ENCODE measurements around the gene BRICD5. TPM values are rescaled to one million over a fixed set of nuclear protein-coding genes. Genes with fewer than 3 reads are reported as not detected.
A peak's percentile ranks its signal among the peaks of the same experiment; 100 is the strongest.

Gene BRICD5
- total and polyA plus RNA-seq, 2 of the 13 experiments (the other 11 are each of a cell fraction or from before 2014, with no cell fraction given): 1.6 to 5.8 TPM

DNA sequence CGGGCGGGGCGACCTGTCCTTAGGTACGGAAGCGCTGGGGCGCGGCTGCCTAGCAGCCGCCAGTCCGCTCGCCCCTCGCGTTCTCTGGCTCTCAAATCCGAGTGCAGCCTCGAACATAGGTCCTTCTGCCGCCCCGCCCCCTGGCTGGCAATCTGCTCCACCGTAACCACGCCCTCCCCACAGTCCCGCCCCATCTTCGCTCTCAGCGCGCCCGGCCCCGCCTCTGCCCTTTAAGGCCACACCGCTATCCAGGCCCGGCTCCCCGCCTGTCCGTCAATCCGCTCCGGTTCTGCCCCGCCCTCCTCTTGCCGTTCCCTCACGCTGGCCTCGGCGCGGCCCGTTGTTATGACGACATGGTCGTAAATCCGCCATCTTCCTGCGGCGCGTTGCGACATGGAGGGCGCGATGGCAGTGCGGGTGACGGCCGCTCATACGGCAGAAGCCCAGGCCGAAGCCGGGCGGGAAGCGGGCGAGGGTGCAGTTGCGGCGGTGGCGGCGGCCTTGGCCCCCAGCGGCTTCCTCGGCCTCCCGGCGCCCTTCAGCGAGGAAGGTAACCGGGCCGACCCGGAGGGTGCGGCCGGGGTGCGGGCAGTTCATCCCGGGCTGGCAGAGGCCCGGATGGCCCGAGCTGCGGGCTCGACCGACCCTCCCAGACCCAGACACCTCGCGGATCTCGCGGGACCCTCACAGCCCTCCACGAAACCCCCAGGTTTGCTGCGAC, 12.7 kb upstream of the BRICD5 start, which contains the start of gene E4F1 (continued):
- TF ChIP-seq, protein P1, sequence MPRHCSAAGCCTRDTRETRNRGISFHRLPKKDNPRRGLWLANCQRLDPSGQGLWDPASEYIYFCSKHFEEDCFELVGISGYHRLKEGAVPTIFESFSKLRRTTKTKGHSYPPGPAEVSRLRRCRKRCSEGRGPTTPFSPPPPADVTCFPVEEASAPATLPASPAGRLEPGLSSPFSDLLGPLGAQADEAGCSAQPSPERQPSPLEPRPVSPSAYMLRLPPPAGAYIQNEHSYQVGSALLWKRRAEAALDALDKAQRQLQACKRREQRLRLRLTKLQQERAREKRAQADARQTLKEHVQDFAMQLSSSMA (CRISPR knock-in tag; IDR thresholded peaks at IDR 0.05): no peak
- TF ChIP-seq, protein P2, sequence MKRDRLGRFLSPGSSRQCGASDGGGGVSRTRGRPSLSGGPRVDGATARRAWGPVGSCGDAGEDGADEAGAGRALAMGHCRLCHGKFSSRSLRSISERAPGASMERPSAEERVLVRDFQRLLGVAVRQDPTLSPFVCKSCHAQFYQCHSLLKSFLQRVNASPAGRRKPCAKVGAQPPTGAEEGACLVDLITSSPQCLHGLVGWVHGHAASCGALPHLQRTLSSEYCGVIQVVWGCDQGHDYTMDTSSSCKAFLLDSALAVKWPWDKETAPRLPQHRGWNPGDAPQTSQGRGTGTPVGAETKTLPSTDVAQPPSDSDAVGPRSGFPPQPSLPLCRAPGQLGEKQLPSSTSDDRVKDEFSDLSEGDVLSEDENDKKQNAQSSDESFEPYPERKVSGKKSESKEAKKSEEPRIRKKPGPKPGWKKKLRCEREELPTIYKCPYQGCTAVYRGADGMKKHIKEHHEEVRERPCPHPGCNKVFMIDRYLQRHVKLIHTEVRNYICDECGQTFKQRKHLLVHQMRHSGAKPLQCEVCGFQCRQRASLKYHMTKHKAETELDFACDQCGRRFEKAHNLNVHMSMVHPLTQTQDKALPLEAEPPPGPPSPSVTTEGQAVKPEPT (CRISPR knock-in tag; IDR thresholded peaks at IDR 0.05; ENCODE audit: low read depth): no peak
- TF ChIP-seq RAD21 (CRISPR knock-in tag; IDR thresholded peaks at IDR 0.05): no peak
- TF ChIP-seq, protein P3, sequence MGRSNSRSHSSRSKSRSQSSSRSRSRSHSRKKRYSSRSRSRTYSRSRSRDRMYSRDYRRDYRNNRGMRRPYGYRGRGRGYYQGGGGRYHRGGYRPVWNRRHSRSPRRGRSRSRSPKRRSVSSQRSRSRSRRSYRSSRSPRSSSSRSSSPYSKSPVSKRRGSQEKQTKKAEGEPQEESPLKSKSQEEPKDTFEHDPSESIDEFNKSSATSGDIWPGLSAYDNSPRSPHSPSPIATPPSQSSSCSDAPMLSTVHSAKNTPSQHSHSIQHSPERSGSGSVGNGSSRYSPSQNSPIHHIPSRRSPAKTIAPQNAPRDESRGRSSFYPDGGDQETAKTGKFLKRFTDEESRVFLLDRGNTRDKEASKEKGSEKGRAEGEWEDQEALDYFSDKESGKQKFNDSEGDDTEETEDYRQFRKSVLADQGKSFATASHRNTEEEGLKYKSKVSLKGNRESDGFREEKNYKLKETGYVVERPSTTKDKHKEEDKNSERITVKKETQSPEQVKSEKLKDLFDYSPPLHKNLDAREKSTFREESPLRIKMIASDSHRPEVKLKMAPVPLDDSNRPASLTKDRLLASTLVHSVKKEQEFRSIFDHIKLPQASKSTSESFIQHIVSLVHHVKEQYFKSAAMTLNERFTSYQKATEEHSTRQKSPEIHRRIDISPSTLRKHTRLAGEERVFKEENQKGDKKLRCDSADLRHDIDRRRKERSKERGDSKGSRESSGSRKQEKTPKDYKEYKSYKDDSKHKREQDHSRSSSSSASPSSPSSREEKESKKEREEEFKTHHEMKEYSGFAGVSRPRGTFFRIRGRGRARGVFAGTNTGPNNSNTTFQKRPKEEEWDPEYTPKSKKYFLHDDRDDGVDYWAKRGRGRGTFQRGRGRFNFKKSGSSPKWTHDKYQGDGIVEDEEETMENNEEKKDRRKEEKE (IDR thresholded peaks at IDR 0.05): no peak
- TF ChIP-seq, protein P4, sequence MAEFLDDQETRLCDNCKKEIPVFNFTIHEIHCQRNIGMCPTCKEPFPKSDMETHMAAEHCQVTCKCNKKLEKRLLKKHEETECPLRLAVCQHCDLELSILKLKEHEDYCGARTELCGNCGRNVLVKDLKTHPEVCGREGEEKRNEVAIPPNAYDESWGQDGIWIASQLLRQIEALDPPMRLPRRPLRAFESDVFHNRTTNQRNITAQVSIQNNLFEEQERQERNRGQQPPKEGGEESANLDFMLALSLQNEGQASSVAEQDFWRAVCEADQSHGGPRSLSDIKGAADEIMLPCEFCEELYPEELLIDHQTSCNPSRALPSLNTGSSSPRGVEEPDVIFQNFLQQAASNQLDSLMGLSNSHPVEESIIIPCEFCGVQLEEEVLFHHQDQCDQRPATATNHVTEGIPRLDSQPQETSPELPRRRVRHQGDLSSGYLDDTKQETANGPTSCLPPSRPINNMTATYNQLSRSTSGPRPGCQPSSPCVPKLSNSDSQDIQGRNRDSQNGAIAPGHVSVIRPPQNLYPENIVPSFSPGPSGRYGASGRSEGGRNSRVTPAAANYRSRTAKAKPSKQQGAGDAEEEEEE (CRISPR knock-in tag; IDR thresholded peaks at IDR 0.05; ENCODE audit: borderline replicate concordance): no peak
- no peak for TF ChIP-seq ZNF678 (CRISPR knock-in tag; IDR thresholded peaks at IDR 0.05)
- no peak for TF ChIP-seq KAT2B (IDR thresholded peaks at IDR 0.05; ENCODE audit: borderline replicate concordance, low read depth, low read length)
- TF ChIP-seq PHF21A (CRISPR knock-in tag; IDR thresholded peaks at IDR 0.05): peak; percentile 69
- peak; percentile 78; the same call in 1 of the 2 replicates for TF ChIP-seq SRY (CRISPR knock-in tag; IDR thresholded peaks at IDR 0.05)
- TF ChIP-seq, protein P5, sequence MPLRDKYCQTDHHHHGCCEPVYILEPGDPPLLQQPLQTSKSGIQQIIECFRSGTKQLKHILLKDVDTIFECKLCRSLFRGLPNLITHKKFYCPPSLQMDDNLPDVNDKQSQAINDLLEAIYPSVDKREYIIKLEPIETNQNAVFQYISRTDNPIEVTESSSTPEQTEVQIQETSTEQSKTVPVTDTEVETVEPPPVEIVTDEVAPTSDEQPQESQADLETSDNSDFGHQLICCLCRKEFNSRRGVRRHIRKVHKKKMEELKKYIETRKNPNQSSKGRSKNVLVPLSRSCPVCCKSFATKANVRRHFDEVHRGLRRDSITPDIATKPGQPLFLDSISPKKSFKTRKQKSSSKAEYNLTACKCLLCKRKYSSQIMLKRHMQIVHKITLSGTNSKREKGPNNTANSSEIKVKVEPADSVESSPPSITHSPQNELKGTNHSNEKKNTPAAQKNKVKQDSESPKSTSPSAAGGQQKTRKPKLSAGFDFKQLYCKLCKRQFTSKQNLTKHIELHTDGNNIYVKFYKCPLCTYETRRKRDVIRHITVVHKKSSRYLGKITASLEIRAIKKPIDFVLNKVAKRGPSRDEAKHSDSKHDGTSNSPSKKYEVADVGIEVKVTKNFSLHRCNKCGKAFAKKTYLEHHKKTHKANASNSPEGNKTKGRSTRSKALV (CRISPR knock-in tag; IDR thresholded peaks at IDR 0.05): peak; percentile 67; the same call in 1 of the 2 replicates
- TF ChIP-seq, protein P6, sequence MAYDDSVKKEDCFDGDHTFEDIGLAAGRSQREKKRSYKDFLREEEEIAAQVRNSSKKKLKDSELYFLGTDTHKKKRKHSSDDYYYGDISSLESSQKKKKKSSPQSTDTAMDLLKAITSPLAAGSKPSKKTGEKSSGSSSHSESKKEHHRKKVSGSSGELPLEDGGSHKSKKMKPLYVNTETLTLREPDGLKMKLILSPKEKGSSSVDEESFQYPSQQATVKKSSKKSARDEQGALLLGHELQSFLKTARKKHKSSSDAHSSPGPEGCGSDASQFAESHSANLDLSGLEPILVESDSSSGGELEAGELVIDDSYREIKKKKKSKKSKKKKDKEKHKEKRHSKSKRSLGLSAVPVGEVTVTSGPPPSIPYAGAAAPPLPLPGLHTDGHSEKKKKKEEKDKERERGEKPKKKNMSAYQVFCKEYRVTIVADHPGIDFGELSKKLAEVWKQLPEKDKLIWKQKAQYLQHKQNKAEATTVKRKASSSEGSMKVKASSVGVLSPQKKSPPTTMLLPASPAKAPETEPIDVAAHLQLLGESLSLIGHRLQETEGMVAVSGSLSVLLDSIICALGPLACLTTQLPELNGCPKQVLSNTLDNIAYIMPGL (CRISPR knock-in tag; IDR thresholded peaks at IDR 0.05; ENCODE audit: borderline replicate concordance in 1 of 2, low read depth in 1 of 2): peak; percentile 69 to 95; a peak in 3 of 4 replicates
- peak; percentile 95 for TF ChIP-seq RFX3 (CRISPR knock-in tag; IDR thresholded peaks at IDR 0.05)
- TF ChIP-seq ZNF382 (CRISPR knock-in tag; IDR thresholded peaks at IDR 0.05; ENCODE audit: borderline replicate concordance): no peak
- no peak for TF ChIP-seq CCAR2 (optimal IDR thresholded peaks at IDR 0.05; ENCODE audit: low read depth, low read length)
- TF ChIP-seq ZNF292 (CRISPR knock-in tag; IDR thresholded peaks at IDR 0.05; ENCODE audit: borderline replicate concordance, low read depth): peak; percentile 53; the same call in 1 of the 2 replicates
- peak; percentile 92 for TF ChIP-seq ARNT2 (CRISPR knock-in tag; IDR thresholded peaks at IDR 0.05; ENCODE audit: low read depth)
